Fibroblast of villous mesenchyme (primary cell): ENCODE data around the gene EHD4. TPM values are rescaled to one million over a fixed set of nuclear protein-coding genes. Genes with fewer than 3 reads are reported as not detected.

ENCODE experiments used
- DNase-seq: peaks from one replicate; pipeline ENCODE4 v3.0.0-alpha.2; 2010; ENCODE audit warnings: low read depth
- H3K4me3 ChIP-seq: 2 replicates; pipeline ENCODE4 v1.5.1; 2011; ENCODE audit warnings: low read depth, mild to moderate bottlenecking, low read length
- total RNA-seq: library from RNA; depleted of rRNA; stranded (reverse); fragments of >200 nt; gene quantifications from 2 replicates; pipeline ENCODE4 v1.2.3, GENCODE V29; 2012
- TF ChIP-seq, protein P1 (sequence below): IDR thresholded peaks from 2 replicates; pipeline ENCODE4 v1.5.1; 2012; ENCODE audit warnings: low read depth, mild to moderate bottlenecking, low read length; ENCODE audit not compliant: insufficient read depth

EHD4 gene
- total RNA-seq, 1 donor, result 19.0 TPM

- DNase-seq, result no peak
- no peak overlapping the region for H3K4me3 ChIP-seq
- TF ChIP-seq, protein P1, sequence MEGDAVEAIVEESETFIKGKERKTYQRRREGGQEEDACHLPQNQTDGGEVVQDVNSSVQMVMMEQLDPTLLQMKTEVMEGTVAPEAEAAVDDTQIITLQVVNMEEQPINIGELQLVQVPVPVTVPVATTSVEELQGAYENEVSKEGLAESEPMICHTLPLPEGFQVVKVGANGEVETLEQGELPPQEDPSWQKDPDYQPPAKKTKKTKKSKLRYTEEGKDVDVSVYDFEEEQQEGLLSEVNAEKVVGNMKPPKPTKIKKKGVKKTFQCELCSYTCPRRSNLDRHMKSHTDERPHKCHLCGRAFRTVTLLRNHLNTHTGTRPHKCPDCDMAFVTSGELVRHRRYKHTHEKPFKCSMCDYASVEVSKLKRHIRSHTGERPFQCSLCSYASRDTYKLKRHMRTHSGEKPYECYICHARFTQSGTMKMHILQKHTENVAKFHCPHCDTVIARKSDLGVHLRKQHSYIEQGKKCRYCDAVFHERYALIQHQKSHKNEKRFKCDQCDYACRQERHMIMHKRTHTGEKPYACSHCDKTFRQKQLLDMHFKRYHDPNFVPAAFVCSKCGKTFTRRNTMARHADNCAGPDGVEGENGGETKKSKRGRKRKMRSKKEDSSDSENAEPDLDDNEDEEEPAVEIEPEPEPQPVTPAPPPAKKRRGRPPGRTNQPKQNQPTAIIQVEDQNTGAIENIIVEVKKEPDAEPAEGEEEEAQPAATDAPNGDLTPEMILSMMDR, result no peak
These were observed 1.7 kb upstream of the EHD4 start for GRCh38 chr15:41974041-41974440.

DNA sequence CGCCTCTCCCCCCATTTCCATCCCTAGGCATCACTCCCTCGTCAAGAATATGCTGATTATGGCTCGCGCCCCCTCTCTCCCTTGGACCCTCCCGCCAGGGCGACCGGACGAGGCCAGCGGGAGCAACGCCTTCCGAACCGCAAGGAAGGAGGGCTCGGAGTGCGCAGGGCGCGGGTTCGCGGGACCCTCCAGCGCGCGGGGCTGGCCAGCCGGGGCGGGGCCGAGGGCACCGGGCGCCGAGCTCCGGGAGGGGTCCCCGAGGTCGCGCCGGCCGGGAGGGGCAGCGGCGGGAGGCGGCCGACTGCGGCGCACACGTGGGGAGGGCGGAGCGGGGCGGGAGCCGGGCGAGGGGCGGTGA lies 483 bp downstream of the EHD4 start:
- peak overlapping the region; percentile 90 for H3K4me3 ChIP-seq
- DNase-seq, result no peak
- TF ChIP-seq, protein P1, result no peak

- peak overlapping the region; percentile 90 for H3K4me3 ChIP-seq
- TF ChIP-seq, protein P1, result no peak
- peak; percentile 74 for DNase-seq
These were observed 1.1 kb downstream of the EHD4 start for GRCh38 chr15:41971089-41971894.

- DNase-seq, result no peak
- TF ChIP-seq, protein P1, result no peak
- H3K4me3 ChIP-seq, result no peak overlapping the region
These were observed 1.9 kb downstream of the EHD4 start for GRCh38 chr15:41970456-41970855.

GRCh38 chr15:41969851-41970431 lies 2.4 kb downstream of the EHD4 start:
- TF ChIP-seq, protein P1, result no peak
- H3K4me3 ChIP-seq, result no peak overlapping the region
- DNase-seq, result no peak

- no peak overlapping the region for H3K4me3 ChIP-seq
- DNase-seq, result no peak
- TF ChIP-seq, protein P1, result no peak
These were observed 3.7 kb downstream of the EHD4 start for GRCh38 chr15:41968701-41969100.
